ENCODE results near the gene AIFM3. TPM values are rescaled to one million over a fixed set of nuclear protein-coding genes. Genes with fewer than 3 reads are reported as not detected.

Gene AIFM3
- total RNA-seq (ENCODE audit: low replicate concordance) = 0.45 and 1.7 TPM in 2 replicates

- no peak for DNase-seq (ENCODE audit: low read depth)
- TF ChIP-seq CTCF (IDR thresholded peaks at IDR 0.05; ENCODE audit: insufficient read depth, low read length) = no peak
- H3K4me3 ChIP-seq (ENCODE audit: low read depth, low read length) = no peak within 1 kb of the TSS
Measured at GRCh38 chr22:20966883-20967696, at the start of gene AIFM3. Gene AIFM3, plus strand, starts transcription at chr22:20967255. Its CDS starts 690 bp downstream, at chr22:20967945.

GRCh38 chr22:20918663-20919218, 48.3 kb upstream of the AIFM3 start:
- no peak for DNase-seq (ENCODE audit: low read depth)
- peak overlapping the region; percentile 92 for H3K4me3 ChIP-seq (ENCODE audit: low read depth, low read length)
- TF ChIP-seq CTCF (IDR thresholded peaks at IDR 0.05; ENCODE audit: insufficient read depth, low read length) = no peak

- no peak for TF ChIP-seq CTCF (IDR thresholded peaks at IDR 0.05; ENCODE audit: insufficient read depth, low read length)
- H3K4me3 ChIP-seq (ENCODE audit: low read depth, low read length) = peak overlapping the region; percentile 92
- DNase-seq (ENCODE audit: low read depth) = peak; percentile 26
Measured at GRCh38 chr22:20919718-20920117, 47.3 kb upstream of the AIFM3 start.

GRCh38 chr22:20920881-20921203, 46.2 kb upstream of the AIFM3 start:
- H3K4me3 ChIP-seq (ENCODE audit: low read depth, low read length) = peak overlapping the region; percentile 92
- no peak for TF ChIP-seq CTCF (IDR thresholded peaks at IDR 0.05; ENCODE audit: insufficient read depth, low read length)
- no peak for DNase-seq (ENCODE audit: low read depth)

GRCh38 chr22:20922141-20922751, 44.8 kb upstream of the AIFM3 start:
- no peak for DNase-seq (ENCODE audit: low read depth)
- TF ChIP-seq CTCF (IDR thresholded peaks at IDR 0.05; ENCODE audit: insufficient read depth, low read length) = no peak
- H3K4me3 ChIP-seq (ENCODE audit: low read depth, low read length) = no peak overlapping the region

GRCh38 chr22:20926243-20926642, 40.8 kb upstream of the AIFM3 start:
- no peak for TF ChIP-seq CTCF (IDR thresholded peaks at IDR 0.05; ENCODE audit: insufficient read depth, low read length)
- H3K4me3 ChIP-seq (ENCODE audit: low read depth, low read length) = no peak overlapping the region
- no peak for DNase-seq (ENCODE audit: low read depth)
